Fibroblast of skin of back (primary cell): ENCODE measurements around the gene AQP1.

Experiments
- DNase-seq: peaks from one replicate; pipeline ENCODE4 v3.0.0-alpha.2; 2013

The AQP1 gene

DNA sequence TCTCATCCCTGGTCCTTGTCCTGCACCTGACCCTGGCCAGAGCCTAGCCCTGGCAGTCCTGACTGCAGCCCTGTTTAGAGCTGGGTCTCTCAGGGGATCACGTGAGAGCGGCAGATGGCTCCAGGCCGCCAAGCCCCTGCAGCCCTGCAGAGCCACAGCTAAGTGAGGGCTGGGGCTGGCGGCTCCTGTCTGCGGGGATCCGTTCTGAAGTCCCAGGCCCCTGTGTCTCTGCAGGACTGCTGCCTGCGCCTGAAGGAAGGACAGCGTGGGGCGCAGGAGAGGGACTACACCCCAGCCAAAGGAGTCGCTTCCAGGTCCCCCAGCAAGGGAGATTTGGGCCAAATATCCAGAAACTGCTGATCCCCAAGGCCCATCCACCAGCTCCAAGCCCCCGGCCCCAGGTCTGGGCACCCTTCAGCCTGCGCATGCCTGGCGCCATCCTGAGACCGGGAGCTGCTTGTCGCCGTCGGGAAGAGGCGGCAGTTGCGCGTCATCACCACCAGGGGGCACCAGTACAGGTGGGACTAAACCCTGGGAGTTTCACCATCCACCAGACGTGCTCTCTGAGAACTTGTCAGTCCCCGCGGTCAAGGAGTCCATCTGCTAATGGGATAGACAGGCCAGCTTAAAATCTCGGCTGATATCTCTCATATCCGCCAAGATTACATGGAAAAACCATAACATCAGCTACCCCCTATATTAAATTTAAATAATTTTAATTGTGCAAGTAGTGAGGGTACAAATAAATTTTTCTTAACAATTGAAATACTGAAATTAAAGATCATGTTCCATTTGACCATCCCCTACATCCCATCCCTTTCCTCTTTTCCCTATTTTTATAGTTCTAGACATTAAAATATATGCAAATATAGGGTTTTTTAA is 27.0 kb downstream of the AQP1 start:
- peak; percentile 55 for DNase-seq

DNA sequence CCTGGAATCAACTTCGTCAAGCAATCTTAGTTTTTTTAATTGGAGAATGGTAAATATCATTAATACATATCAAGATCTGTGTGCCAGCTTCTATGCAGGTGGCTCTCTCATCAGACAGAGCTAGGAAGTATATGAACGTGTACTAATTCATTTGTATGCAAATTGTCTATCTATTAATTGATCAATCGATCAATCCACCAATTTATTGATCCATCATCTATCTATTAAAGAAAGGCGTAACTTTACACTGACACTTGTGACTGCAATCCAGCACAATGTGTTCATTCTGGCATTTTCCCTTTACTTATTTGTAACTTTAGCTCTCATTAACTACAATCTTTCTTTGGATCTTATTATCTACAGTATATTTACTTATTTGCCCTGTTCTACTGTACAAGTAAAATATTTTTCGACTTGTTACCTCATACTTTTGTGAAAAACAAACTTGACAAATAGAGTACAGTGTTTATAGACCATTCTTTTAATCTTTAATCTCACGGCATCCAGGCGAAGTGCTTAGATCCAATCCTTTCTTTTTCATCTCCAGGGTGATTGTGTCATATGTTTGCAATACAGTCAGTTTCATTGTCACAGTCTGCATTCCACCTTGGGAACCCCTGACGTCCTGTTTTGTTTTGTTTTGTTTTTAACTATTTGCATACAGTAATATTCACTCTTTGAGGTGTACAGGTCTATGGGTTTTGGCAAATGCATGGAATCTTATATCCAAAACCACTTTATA is 30.1 kb downstream of the AQP1 start:
- no peak for DNase-seq

DNA sequence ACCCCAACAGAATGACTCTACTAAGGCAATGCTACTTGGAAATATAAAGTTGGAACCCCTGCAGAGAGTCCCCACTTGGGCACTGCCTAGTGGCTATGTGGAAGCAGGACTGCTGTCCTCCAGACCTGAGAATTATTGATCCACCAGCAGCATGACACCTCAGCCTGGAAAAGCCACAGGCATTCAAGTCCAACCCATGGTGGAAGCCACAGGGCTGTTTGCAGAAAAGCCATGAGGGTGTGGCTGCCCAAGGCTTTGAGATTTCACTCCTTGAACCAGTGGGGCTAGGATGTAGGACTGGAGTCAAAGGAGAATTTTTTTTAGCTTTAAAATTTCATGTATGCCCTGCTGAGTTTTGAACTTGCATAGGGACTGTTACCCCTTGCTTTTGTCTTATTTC is 38.5 kb downstream of the AQP1 start:
- DNase-seq: no peak

- DNase-seq: no peak
Measured at GRCh38 chr7:30954914-30955313, 43.3 kb downstream of the AQP1 start.

DNA sequence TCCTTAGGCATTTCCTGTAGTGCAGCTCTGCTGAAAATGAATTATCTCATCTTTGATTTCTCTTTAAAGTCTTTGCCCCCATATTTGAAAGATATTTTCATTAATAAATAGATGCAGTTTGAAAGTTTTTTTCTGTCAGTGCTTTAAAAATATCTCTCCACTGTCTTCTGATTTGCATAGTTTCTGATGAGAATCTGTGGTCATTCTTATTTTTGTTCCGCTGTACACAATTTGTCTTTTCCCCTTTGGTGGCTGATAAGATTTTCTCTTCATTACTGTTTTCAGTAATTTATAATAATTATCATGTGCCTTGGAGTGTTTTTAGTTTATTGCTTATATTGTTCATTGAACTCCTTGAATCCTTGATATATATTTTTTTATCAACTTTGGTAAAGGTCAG is 45.1 kb downstream of the AQP1 start:
- DNase-seq: no peak

DNA sequence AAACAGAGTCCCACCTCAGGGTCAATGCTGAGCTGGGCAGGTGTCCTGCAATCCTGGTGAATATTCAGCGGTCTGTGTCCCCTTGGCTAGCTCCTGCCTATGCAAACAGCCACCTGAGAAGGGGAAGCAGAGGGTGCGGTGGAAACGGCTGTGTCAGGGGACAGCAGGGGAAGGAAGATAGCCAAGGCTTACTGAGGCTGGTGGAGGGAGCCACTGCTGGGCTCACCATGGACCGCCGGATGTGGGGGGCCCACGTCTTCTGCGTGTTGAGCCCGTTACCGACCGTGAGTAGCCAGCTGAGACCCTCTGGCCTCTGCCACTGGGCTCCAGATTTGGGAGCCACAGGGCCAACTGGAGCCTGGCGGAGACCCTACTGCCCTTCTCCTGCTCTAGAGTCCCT is 52.2 kb downstream of the AQP1 start, which contains the start of gene GHRHR:
TSS of gene GHRHR (plus strand) at position 112 of the 400 bp plus-strand sequence. CDS start at position 228, 116 bp downstream.
- no peak for DNase-seq

- peak; percentile 16 for DNase-seq
Measured at GRCh38 chr7:30965372-30965771, 53.7 kb downstream of the AQP1 start.

- no peak for DNase-seq
Measured at GRCh38 chr7:30965883-30966282, 54.2 kb downstream of the AQP1 start.

- DNase-seq: no peak
Measured at GRCh38 chr7:30968294-30968693, 56.6 kb downstream of the AQP1 start.

DNA sequence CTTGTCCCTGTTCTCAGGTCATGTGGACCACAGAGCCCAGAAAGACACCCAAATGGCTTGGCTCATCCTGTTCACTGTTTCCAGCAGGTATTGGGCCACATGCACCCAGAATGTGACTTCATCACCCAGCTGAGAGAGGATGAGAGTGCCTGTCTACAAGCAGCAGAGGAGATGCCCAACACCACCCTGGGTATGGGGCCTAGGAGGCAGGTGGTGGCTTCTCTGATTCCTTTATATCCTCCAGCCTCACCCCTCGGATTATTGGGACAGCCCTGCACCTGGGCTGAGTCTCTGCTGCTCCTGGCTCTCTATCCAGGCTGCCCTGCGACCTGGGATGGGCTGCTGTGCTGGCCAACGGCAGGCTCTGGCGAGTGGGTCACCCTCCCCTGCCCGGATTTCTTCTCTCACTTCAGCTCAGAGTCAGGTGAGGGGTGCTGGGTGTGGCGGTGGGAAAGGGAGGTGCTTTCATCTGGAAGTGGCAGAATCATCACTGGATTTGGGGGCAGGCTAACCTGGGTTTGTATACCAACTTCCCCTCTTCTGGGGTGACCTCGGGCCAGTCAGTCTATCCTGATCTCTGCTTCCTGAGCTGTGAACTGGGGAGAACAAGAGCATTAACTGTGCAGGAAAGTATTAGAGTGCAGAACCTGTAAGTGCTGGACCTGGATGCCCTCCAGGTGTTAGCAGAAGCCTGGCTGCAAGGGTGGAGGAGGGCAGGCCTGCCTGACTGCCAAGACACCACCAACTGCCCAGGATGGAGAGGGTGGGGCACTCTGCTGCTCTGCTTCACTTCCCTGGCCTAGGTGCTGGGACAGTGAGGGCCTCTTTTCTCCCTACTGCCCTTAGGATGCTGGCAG is 57.3 kb downstream of the AQP1 start:
- DNase-seq: no peak

DNA sequence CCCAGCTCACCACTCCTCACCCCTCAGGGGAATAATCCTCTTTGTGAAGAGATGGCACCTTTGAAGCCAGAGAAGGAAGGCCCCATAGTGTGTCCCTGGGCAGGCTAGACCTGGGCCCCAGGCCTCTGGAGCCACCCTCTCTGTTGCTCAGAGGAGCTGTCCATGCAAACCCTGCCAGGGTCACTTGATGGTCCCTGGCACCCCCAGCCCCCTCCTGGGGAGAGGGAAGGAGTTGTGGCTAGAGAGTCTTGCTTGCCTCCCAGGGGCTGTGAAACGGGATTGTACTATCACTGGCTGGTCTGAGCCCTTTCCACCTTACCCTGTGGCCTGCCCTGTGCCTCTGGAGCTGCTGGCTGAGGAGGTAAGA is 57.9 kb downstream of the AQP1 start:
- no peak for DNase-seq

GRCh38 chr7:30970074-30970473 is 58.4 kb downstream of the AQP1 start:
- no peak for DNase-seq

- DNase-seq: no peak
Measured at GRCh38 chr7:30970594-30971094, 59.0 kb downstream of the AQP1 start.

- no peak for DNase-seq
Measured at GRCh38 chr7:30971440-30971839, 59.8 kb downstream of the AQP1 start.

- DNase-seq: no peak
Measured at GRCh38 chr7:30971840-30972563, 60.3 kb downstream of the AQP1 start.

- no peak for DNase-seq
Measured at GRCh38 chr7:30973292-30973691, 61.6 kb downstream of the AQP1 start.

- DNase-seq: no peak
Measured at GRCh38 chr7:30973791-30974604, 62.3 kb downstream of the AQP1 start.

DNA sequence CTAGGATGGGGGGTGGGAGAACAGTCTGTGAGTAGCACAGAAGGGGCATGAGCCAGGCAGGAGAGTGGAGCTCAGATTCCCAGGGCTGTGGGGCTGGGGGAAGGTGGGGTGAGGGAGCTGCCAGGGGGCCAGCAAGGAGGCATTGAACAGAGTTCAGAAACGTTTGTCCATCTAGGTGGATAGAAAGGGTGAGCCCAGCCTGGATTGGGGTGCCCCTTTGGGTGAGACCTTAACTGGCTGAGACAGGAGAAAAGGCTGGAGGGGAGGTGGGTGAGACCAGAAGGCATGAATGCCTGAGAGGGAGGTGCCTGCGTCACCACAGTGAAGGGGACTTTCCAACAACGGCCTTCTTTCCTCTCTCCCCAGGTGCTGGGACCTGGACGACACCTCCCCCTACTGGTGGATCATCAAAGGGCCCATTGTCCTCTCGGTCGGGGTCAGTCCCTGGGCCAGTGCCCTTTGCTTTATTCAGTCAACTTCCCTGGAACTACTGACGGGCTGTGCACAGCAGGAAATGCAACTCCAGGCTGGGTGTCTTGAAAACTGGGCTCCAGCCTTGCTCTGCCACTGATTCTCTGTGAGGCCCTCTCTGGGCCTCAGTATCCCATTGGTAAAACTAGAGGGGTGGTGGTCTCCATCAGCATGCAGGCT is 63.1 kb downstream of the AQP1 start:
- peak; percentile 40 for DNase-seq
